Prostate gland (tissue), 2 donors: ENCODE measurements around the gene AHNAK2. TPM values are rescaled to one million over a fixed set of nuclear protein-coding genes. Genes with fewer than 3 reads are reported as not detected.

Experiments
- DNase-seq: peaks from one replicate; pipeline ENCODE4 v3.0.0-alpha.2; 2019; ENCODE audit warnings: low spot score
- H3K27ac ChIP-seq, 2 donors: fragments of 200-600 bp; sonication (generic); 2 replicates each; pipeline ENCODE4 v1.5.1; 2017 to 2019
- H3K27me3 ChIP-seq: fragments of 200-600 bp; sonication (generic); replicated peaks from 2 replicates; pipeline ENCODE4 v1.5.1; 2019; ENCODE audit not compliant: insufficient read depth
- H3K36me3 ChIP-seq, 2 donors: fragments of 200-600 bp; sonication (generic); 1 replicate in 1 of 2; 2 replicates in 1 of 2; pipeline versions ENCODE4 v1.5.1 to v1.8.1; 2017 to 2019
- H3K4me1 ChIP-seq: fragments of 200-600 bp; sonication (generic); replicated peaks from 2 replicates; pipeline ENCODE4 v1.5.1; 2019
- H3K4me3 ChIP-seq, 2 donors: fragments of 200-600 bp; sonication (generic); 2 replicates each; pipeline ENCODE4 v1.5.1; 2017 to 2019
- H3K9me3 ChIP-seq: fragments of 200-600 bp; sonication (generic); 2 replicates; pipeline ENCODE4 v1.5.1; 2017
- CTCF ChIP-seq, 4 experiments: fragments of 200-600 bp in 2 of 4; fragments of 450-650 bp in 2 of 4; sonication (generic) in 2 of 4; IDR thresholded peaks; 1 replicate in 3 of 4; 2 replicates in 1 of 4; pipeline ENCODE4 v1.5.1; 2016 to 2019; ENCODE audit warnings: antibody characterized with exemption in 4 of 4, mild to moderate bottlenecking in 2 of 4, moderate library complexity in 2 of 4
- POLR2A ChIP-seq: fragments of 450-650 bp; IDR thresholded peaks from one replicate; pipeline ENCODE4 v1.6.1; 2016; ENCODE audit warnings: antibody characterized with exemption, mild to moderate bottlenecking
- POLR2AphosphoS5 ChIP-seq: sonication (generic); formaldehyde crosslinking; IDR thresholded peaks from one replicate; pipeline ENCODE4 v1.6.1; 2017; ENCODE audit warnings: antibody characterized with exemption
- WGBS: methylation state at CpG from one replicate; pipeline ENCODE4 v1.1.5; 2018; 5-methylcytosine and 5-hydroxymethylcytosine counted together
- intact Hi-C: fragments of 100-400 bp; cut with DNase I; formaldehyde crosslinking; loops from one replicate; pipeline ENCODE4 v1.14.2; 2022
- total RNA-seq, 2 donors: library from RNA; depleted of rRNA; stranded (reverse); fragments of >200 nt; gene quantifications; one replicate each; pipeline ENCODE4 v1.1.0, GENCODE V29; 2016

Gene AHNAK2
- total RNA-seq, 2 donors from 2014 or later, result 18.3 to 27.2 TPM

- Histone ChIP-seq H3K27me3 (no peaks in the 10 kb centered on the region), H3K4me1 (no peaks in the 10 kb centered on the region), H3K27ac (no peak overlapping the region), H3K36me3 (no peaks in the 10 kb centered on the region), H3K4me3 (no peak overlapping the region), H3K9me3 (no peaks in the 10 kb centered on the region)
- DNase-seq, result no peak
- WGBS, result 100% methylated on average over 1 of the region's 1 CpG
- TF ChIP-seq POLR2A, result no peak
- TF ChIP-seq CTCF (IDR thresholded peaks at IDR 0.05), result no peak
- no peak for TF ChIP-seq POLR2AphosphoS5
- intact Hi-C loops, result no loop called here
These were observed 39.2 kb downstream of the AHNAK2 start for GRCh38 chr14:104938960-104939359.

- Histone ChIP-seq H3K27me3 (no peaks in the 10 kb centered on the region), H3K36me3 (no peaks in the 10 kb centered on the region), H3K27ac (no peak overlapping the region), H3K9me3 (no peaks in the 10 kb centered on the region), H3K4me3 (no peak overlapping the region), H3K4me1 (no peaks in the 10 kb centered on the region)
- 76% methylated on average over 2 of the region's 2 CpGs for WGBS
- no peak for DNase-seq
- intact Hi-C loops, result no loop called here
- TF ChIP-seq POLR2AphosphoS5 (no peak), CTCF (IDR thresholded peaks at IDR 0.05) (no peak), POLR2A (no peak)
These were observed 39.7 kb downstream of the AHNAK2 start for GRCh38 chr14:104938436-104938835.

- H3K9me3 ChIP-seq, result no peaks in the 10 kb centered on the region
- DNase-seq, result no peak
- TF ChIP-seq CTCF (IDR thresholded peaks at IDR 0.05) (no peak), POLR2A (no peak), POLR2AphosphoS5 (no peak)
- 80% methylated on average over 11 of the region's 11 CpGs for WGBS
- no peak overlapping the region for H3K27ac ChIP-seq
- H3K36me3 ChIP-seq, result no peaks in the 10 kb centered on the region
- no peak overlapping the region for H3K4me3 ChIP-seq
- H3K27me3 ChIP-seq, result no peaks in the 10 kb centered on the region
- intact Hi-C loops, result no loop called here
- no peaks in the 10 kb centered on the region for H3K4me1 ChIP-seq
These were observed 40.3 kb downstream of the AHNAK2 start for GRCh38 chr14:104937694-104938365.

GRCh38 chr14:104937161-104937560 lies 41.0 kb downstream of the AHNAK2 start:
- TF ChIP-seq POLR2AphosphoS5 (no peak), CTCF (IDR thresholded peaks at IDR 0.05) (no peak), POLR2A (no peak)
- no peaks in the 10 kb centered on the region for H3K9me3 ChIP-seq
- no peak for DNase-seq

More at GRCh38 chr14:104937161-104937560, 41.0 kb downstream of the AHNAK2 start:
- intact Hi-C loops, result no loop called here
- Histone ChIP-seq H3K36me3 (no peaks in the 10 kb centered on the region), H3K27ac (no peak overlapping the region), H3K4me1 (no peaks in the 10 kb centered on the region), H3K4me3 (no peak overlapping the region), H3K27me3 (no peaks in the 10 kb centered on the region)
- WGBS, result 69% methylated on average over 4 of the region's 4 CpGs
